Measurements from ENCODE around the gene SLC26A6. TPM values are rescaled to one million over a fixed set of nuclear protein-coding genes. Genes with fewer than 3 reads are reported as not detected.

The SLC26A6 gene
- total RNA-seq, 3 donors from 2014 or later = 12.6 to 21.6 (median 16.0) TPM

GRCh38 chr3:48641396-48641795 is 6.1 kb upstream of the SLC26A6 start:
- no peak for DNase-seq (ENCODE audit: low spot score in 2 of 2)
- Histone ChIP-seq H3K4me1 (peaks cover 0 to under 1% of the 10 kb centered on the region in 2 donors), H3K27ac (no peak overlapping the region), H3K36me3 (no peaks in the 10 kb centered on the region), H3K4me3 (no peak overlapping the region), H3K9me3 (no peaks in the 10 kb centered on the region), H3K27me3 (no peaks in the 10 kb centered on the region)
- intact Hi-C loops (cut with DNase I; ENCODE audit: low total_unique reads) = no loop called here
- no peak for TF ChIP-seq POLR2A (IDR thresholded peaks at IDR 0.05)
- TF ChIP-seq POLR2AphosphoS5 (IDR thresholded peaks at IDR 0.05) = no peak
- TF ChIP-seq, protein P1, sequence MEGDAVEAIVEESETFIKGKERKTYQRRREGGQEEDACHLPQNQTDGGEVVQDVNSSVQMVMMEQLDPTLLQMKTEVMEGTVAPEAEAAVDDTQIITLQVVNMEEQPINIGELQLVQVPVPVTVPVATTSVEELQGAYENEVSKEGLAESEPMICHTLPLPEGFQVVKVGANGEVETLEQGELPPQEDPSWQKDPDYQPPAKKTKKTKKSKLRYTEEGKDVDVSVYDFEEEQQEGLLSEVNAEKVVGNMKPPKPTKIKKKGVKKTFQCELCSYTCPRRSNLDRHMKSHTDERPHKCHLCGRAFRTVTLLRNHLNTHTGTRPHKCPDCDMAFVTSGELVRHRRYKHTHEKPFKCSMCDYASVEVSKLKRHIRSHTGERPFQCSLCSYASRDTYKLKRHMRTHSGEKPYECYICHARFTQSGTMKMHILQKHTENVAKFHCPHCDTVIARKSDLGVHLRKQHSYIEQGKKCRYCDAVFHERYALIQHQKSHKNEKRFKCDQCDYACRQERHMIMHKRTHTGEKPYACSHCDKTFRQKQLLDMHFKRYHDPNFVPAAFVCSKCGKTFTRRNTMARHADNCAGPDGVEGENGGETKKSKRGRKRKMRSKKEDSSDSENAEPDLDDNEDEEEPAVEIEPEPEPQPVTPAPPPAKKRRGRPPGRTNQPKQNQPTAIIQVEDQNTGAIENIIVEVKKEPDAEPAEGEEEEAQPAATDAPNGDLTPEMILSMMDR (IDR thresholded peaks at IDR 0.05) = no peak

GRCh38 chr3:48639944-48640606 is 4.8 kb upstream of the SLC26A6 start:
- intact Hi-C loops (cut with DNase I; ENCODE audit: low total_unique reads) = no loop called here

GRCh38 chr3:48637305-48637704 is 2.0 kb upstream of the SLC26A6 start:
- Histone ChIP-seq H3K27me3 (no peaks in the 10 kb centered on the region), H3K4me1 (peaks cover 0 to 4% of the 10 kb centered on the region in 2 donors), H3K4me3 (no peak overlapping the region), H3K27ac (no peak overlapping the region), H3K36me3 (no peaks in the 10 kb centered on the region), H3K9me3 (no peaks in the 10 kb centered on the region)
- DNase-seq (ENCODE audit: low spot score in 2 of 2) = no peak
- intact Hi-C loops (cut with DNase I; ENCODE audit: low total_unique reads) = no loop called here
- no peak for TF ChIP-seq POLR2A (IDR thresholded peaks at IDR 0.05)
- TF ChIP-seq, protein P1 (IDR thresholded peaks at IDR 0.05) = no peak

More at GRCh38 chr3:48639944-48640606, 4.8 kb upstream of the SLC26A6 start:
- Histone ChIP-seq H3K36me3 (no peaks in the 10 kb centered on the region), H3K4me1 (peaks cover 0 to 4% of the 10 kb centered on the region in 2 donors), H3K27ac (no peak overlapping the region), H3K4me3 (no peak overlapping the region), H3K9me3 (no peaks in the 10 kb centered on the region), H3K27me3 (no peaks in the 10 kb centered on the region)
- TF ChIP-seq, protein P1 (IDR thresholded peaks at IDR 0.05) = no peak
- no peak for TF ChIP-seq POLR2AphosphoS5 (IDR thresholded peaks at IDR 0.05)
- no peak for TF ChIP-seq POLR2A (IDR thresholded peaks at IDR 0.05)
- no peak for DNase-seq (ENCODE audit: low spot score in 2 of 2)

- DNase-seq (ENCODE audit: low spot score in 2 of 2) = no peak
- no peaks in the 10 kb centered on the region for H3K9me3 ChIP-seq
- H3K27me3 ChIP-seq = no peaks in the 10 kb centered on the region
- no peaks in the 10 kb centered on the region for H3K36me3 ChIP-seq
- H3K4me3 ChIP-seq = peak overlapping the region; percentile 74 to 96 (median 94)
- H3K4me1 ChIP-seq = peaks cover 0 to 4% of the 10 kb centered on the region in 2 donors
- H3K27ac ChIP-seq = peak overlapping the region; percentile 55 to 80
- intact Hi-C loops (cut with DNase I; ENCODE audit: low total_unique reads) = no loop called here
- TF ChIP-seq, protein P1 (IDR thresholded peaks at IDR 0.05) = no peak
- TF ChIP-seq POLR2A (IDR thresholded peaks at IDR 0.05) (no peak), POLR2AphosphoS5 (IDR thresholded peaks at IDR 0.05) (no peak)
These were observed 941 bp upstream of the SLC26A6 start for GRCh38 chr3:48636149-48636655.

DNA sequence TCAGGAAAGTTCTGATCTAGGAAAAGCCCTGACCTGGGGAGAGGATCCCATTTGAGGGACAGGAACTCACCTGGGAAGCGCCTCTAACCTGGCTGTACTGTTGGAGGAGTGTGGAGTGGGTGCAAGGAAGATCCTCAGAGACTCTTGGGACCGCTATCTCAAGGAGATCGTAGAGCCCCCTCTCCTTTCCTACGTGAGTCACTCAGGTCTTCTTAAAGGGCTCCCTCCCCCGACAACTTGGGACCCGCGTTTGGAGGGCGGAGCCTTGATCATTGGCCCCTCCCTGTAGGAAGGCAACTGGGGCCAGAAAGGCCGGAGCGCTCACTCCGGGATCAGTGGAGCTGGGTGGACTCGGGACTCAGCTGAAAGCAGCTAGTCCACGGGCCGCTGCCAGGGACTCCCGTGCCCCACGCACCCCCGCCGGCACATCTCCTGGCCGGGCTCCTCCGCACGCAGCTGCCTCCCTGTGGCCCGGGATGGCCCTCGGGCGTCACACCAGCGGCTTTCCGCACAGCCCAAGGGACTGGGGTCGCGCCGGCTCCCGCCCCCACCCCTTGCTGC is 520 bp downstream of the SLC26A6 start:
- TF ChIP-seq, protein P1 (IDR thresholded peaks at IDR 0.05) = no peak
- TF ChIP-seq POLR2AphosphoS5 (IDR thresholded peaks at IDR 0.05) = no peak
- TF ChIP-seq POLR2A (IDR thresholded peaks at IDR 0.05) = no peak
- no peaks in the 10 kb centered on the region for H3K36me3 ChIP-seq
- H3K27me3 ChIP-seq = no peaks in the 10 kb centered on the region
- intact Hi-C loops (cut with DNase I; ENCODE audit: low total_unique reads) = no loop called here
- peak overlapping the region; percentile 74 to 96 (median 94) for H3K4me3 ChIP-seq
- no peak for DNase-seq (ENCODE audit: low spot score in 2 of 2)
- peak overlapping the region; percentile 55 to 80 for H3K27ac ChIP-seq
- peaks cover 0 to 4% of the 10 kb centered on the region in 2 donors for H3K4me1 ChIP-seq
- no peaks in the 10 kb centered on the region for H3K9me3 ChIP-seq
